Activated T-cell treated with anti-CD3 and anti-CD28 coated beads, Interleukin-2, amount 50 U/mL, for 1 hour (primary cell): ENCODE data around the gene LAMA4.

ENCODE experiments used
- DNase-seq: peaks from one replicate; pipeline ENCODE4 v3.0.0-alpha.2; 2020

The LAMA4 gene

DNA sequence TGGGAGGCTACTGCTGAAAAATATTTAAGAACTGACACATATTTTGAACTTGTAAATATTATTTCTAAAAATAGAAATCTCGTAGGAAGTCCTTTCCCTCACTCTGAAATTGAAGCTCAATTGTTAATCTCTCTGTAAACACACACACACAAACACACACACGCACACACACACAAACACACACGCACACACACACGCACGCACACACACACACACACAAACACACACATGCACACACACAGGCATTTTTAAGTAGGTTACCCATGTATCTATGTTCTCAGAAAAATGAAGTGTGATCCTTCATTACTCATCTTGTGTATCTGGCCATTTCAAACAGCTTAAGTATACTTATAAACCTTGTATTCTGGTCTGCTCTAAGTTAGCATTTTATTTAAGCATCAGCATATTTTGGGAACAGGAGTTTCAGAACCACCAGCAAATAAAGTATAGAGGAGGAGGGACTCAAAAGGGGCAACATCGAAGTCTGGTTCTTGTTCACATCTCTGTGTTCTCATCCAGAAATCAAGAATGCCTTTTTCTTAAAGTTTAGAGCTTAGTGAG, 188.9 kb downstream of the LAMA4 start:
- DNase-seq: no peak

GRCh38 chr6:112062966-112063365, 191.4 kb downstream of the LAMA4 start:
- DNase-seq: no peak

DNA sequence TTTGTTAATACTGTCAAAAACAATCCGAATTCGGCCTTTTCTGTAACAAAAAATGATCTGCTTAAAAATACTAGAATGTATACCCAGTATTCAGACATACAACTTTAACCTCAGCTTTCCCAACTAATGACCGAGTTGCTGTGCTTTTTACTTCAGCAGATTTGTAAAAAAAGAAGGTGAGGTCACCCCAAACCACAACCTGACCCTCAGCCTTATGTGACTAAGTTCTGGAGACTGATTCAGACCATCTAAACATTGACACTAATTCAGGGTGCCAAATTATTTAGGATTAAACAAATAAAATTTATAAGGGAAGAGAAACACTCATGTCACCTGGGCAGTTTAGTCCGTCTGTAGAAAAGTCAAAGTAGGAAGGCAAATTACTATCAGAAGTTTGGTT, 192.8 kb downstream of the LAMA4 start:
- DNase-seq: no peak
